ENCODE results near the gene ADAMTSL2.

DNA sequence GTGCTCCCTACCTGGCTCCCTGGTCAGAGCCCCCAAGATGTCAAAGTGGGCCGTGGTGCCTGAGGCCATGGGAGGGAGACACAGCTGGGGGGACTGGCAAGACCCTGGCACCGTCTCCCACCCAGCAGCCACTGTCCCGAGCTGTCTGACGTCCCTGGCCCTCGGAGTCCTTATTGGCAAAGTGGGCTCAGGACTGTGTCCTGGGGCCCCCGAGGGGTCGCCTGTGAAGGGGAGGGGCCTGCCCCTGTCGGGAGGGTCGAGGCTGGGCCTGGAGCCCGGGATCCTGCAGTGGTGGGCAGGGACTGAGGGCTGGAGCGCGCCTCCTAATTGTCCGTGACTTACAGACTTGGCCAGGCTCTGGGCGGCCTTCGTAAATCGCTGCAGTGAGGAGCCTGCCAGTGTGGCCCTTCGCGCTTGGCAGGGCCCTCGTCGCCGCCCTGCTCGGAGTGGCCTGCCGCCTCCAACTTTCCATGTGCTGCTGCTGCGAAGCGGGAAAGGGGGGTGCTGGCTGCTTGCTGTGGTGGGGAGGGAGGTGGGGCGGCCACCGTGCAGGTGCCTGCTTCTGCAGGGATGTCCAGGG, 23.5 kb upstream of the ADAMTSL2 start:
- TF ChIP-seq, protein P1, sequence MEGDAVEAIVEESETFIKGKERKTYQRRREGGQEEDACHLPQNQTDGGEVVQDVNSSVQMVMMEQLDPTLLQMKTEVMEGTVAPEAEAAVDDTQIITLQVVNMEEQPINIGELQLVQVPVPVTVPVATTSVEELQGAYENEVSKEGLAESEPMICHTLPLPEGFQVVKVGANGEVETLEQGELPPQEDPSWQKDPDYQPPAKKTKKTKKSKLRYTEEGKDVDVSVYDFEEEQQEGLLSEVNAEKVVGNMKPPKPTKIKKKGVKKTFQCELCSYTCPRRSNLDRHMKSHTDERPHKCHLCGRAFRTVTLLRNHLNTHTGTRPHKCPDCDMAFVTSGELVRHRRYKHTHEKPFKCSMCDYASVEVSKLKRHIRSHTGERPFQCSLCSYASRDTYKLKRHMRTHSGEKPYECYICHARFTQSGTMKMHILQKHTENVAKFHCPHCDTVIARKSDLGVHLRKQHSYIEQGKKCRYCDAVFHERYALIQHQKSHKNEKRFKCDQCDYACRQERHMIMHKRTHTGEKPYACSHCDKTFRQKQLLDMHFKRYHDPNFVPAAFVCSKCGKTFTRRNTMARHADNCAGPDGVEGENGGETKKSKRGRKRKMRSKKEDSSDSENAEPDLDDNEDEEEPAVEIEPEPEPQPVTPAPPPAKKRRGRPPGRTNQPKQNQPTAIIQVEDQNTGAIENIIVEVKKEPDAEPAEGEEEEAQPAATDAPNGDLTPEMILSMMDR (IDR thresholded peaks at IDR 0.05; ENCODE audit: low read depth, low read length, poor library complexity, severe bottlenecking), result no peak
- no peak for TF ChIP-seq EZH2phosphoT487 (IDR thresholded peaks at IDR 0.05; ENCODE audit: borderline replicate concordance, low read length)

Data from DOHH2 (cell line).